PC-3 (cell line): ENCODE data around the gene LRCH1. TPM values are rescaled to one million over a fixed set of nuclear protein-coding genes. Genes with fewer than 3 reads are reported as not detected.

Experiments
- ATAC-seq: fragments of 200-7000 bp; cut with Tn5 transposase; 2 replicates; pipeline ENCODE4 v1.9.1; 2020; ENCODE audit warnings: mild to moderate bottlenecking, moderate library complexity
- BruUV-seq: library from RNA; stranded (reverse); fragments of 400-500 nt; replicated peaks from 2 replicates; lab custom pipeline; 2021; lab: Mats Ljungman, UMichigan
- CTCF ChIA-PET: fragments of 300-600 bp; sonication (Branson Sonifier 250); formaldehyde crosslinking; loops from one replicate; lab custom pipeline; 2022; ENCODE audit warnings: antibody characterized with exemption; lab: Charles Lee
- POLR2A ChIA-PET: fragments of 300-600 bp; sonication (Branson Sonifier 250); formaldehyde crosslinking; loops from one replicate; lab custom pipeline; 2022; ENCODE audit warnings: antibody characterized with exemption; ENCODE audit not compliant: unreplicated experiment; lab: Charles Lee
- DNase-seq: peaks from one replicate; pipeline ENCODE4 v3.0.0-alpha.2; 2015
- H2AFZ ChIP-seq: fragments of 300-600 bp; sonication (generic); 2 replicates; pipeline ENCODE4 v1.6.0; 2016; ENCODE audit warnings: antibody characterized with exemption, low read length
- H3F3A ChIP-seq: fragments of 300-600 bp; sonication (generic); one replicate; pipeline ENCODE4 v1.6.0; 2017; ENCODE audit warnings: antibody characterized with exemption, low read length, control low read depth, mild to moderate bottlenecking; ENCODE audit not compliant: unreplicated experiment
- H3K27ac ChIP-seq: fragments of 300-600 bp; sonication (generic); 2 replicates; pipeline ENCODE4 v1.5.1; 2016; ENCODE audit warnings: mild to moderate bottlenecking, low read length
- H3K27me3 ChIP-seq: fragments of 300-600 bp; sonication (generic); 2 replicates; pipeline ENCODE4 v1.6.1; 2016; ENCODE audit warnings: low read length, mixed read lengths
- H3K36me3 ChIP-seq: fragments of 300-600 bp; sonication (generic); 2 replicates; pipeline ENCODE4 v1.6.1; 2016; ENCODE audit warnings: low read depth, mixed run types, low read length, mixed read lengths
- H3K4me1 ChIP-seq: fragments of 300-600 bp; sonication (generic); 2 replicates; pipeline ENCODE4 v1.5.1; 2016; ENCODE audit warnings: low read length; ENCODE audit not compliant: insufficient read depth
- H3K4me2 ChIP-seq: fragments of 300-600 bp; sonication (generic); 2 replicates; pipeline ENCODE4 v1.6.0; 2016; ENCODE audit warnings: low read length
- H3K4me3 ChIP-seq: fragments of 300-600 bp; sonication (generic); 2 replicates; pipeline ENCODE4 v1.5.1; 2016; ENCODE audit warnings: mild to moderate bottlenecking, low read length, mixed read lengths
- H3K79me2 ChIP-seq: fragments of 300-600 bp; sonication (generic); 2 replicates; pipeline ENCODE4 v1.6.1; 2017; ENCODE audit warnings: low read length, mixed read lengths
- H3K9ac ChIP-seq: fragments of 300-600 bp; sonication (generic); 2 replicates; pipeline ENCODE4 v1.6.0; 2016; ENCODE audit warnings: mild to moderate bottlenecking, low read length
- H3K9me2 ChIP-seq: fragments of 300-600 bp; sonication (generic); replicated peaks from 2 replicates; pipeline ENCODE4 v1.6.1; 2016; ENCODE audit warnings: mixed run types, low read length, mixed read lengths
- H3K9me3 ChIP-seq: fragments of 300-600 bp; sonication (generic); 2 replicates; pipeline ENCODE4 v1.6.1; 2016; ENCODE audit warnings: low read length, mixed read lengths
- H4K20me1 ChIP-seq: fragments of 300-600 bp; sonication (generic); 2 replicates; pipeline ENCODE4 v1.6.1; 2016; ENCODE audit warnings: low read length, mixed read lengths
- EZH2 ChIP-seq: fragments of 300-600 bp; sonication (generic); IDR thresholded peaks from one replicate; pipeline ENCODE4 v1.6.1; 2017; ENCODE audit warnings: antibody characterized with exemption, mild to moderate bottlenecking, low read length; ENCODE audit not compliant: unreplicated experiment
- EZH2phosphoT487 ChIP-seq: fragments of 300-600 bp; sonication (generic); IDR thresholded peaks from 2 replicates; pipeline ENCODE4 v1.6.1; 2018; ENCODE audit warnings: mild to moderate bottlenecking, antibody characterized with exemption, low read length, borderline replicate concordance
- intact Hi-C: fragments of 100-400 bp; cut with micrococcal nuclease; formaldehyde crosslinking; loops from 2 replicates; pipeline ENCODE4 v1.9.0; 2023
- total RNA-seq: library from RNA; depleted of rRNA; stranded (reverse); fragments of >200 nt; gene quantifications from 2 replicates; pipeline ENCODE4 v1.2.3, GENCODE V29; 2014
- TF ChIP-seq, protein P1 (sequence below): fragments of 300-600 bp; sonication (generic); conservative IDR thresholded peaks from 2 replicates; pipeline ENCODE4 v1.5.1; 2017; ENCODE audit warnings: antibody characterized with exemption, low read depth, mild to moderate bottlenecking, low read length

The LRCH1 gene
- total RNA-seq, 1 experiment from 2014 or later, result 4.3 TPM

- no peak overlapping the region for H3K4me2 ChIP-seq
- no peaks in the 10 kb centered on the region for H3K27me3 ChIP-seq
- H3K27ac ChIP-seq, result no peak overlapping the region
- no peak overlapping the region for H3K9ac ChIP-seq
- ChIA-PET CTCF (no interaction called here), POLR2A (no interaction called here)
- H3K9me3 ChIP-seq, result no peaks in the 10 kb centered on the region
- H3K79me2 ChIP-seq, result no peaks in the 10 kb centered on the region
- intact Hi-C loops, result no loop called here
- H3F3A ChIP-seq, result no peaks in the 10 kb centered on the region
- ATAC-seq, result peak; percentile 24
- 0 out of 2 replicates have a peak overlapping the region, but pooled peaks have one; percentile 18 for H2AFZ ChIP-seq
- no peak for TF ChIP-seq EZH2
- TF ChIP-seq, protein P1, sequence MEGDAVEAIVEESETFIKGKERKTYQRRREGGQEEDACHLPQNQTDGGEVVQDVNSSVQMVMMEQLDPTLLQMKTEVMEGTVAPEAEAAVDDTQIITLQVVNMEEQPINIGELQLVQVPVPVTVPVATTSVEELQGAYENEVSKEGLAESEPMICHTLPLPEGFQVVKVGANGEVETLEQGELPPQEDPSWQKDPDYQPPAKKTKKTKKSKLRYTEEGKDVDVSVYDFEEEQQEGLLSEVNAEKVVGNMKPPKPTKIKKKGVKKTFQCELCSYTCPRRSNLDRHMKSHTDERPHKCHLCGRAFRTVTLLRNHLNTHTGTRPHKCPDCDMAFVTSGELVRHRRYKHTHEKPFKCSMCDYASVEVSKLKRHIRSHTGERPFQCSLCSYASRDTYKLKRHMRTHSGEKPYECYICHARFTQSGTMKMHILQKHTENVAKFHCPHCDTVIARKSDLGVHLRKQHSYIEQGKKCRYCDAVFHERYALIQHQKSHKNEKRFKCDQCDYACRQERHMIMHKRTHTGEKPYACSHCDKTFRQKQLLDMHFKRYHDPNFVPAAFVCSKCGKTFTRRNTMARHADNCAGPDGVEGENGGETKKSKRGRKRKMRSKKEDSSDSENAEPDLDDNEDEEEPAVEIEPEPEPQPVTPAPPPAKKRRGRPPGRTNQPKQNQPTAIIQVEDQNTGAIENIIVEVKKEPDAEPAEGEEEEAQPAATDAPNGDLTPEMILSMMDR, result no peak
- TF ChIP-seq EZH2phosphoT487, result no peak
- no peaks in the 10 kb centered on the region for H3K36me3 ChIP-seq
- H4K20me1 ChIP-seq, result no peaks in the 10 kb centered on the region
- no TSS peak for BruUV-seq
- H3K4me1 ChIP-seq, result 0 out of 2 replicates have a peak, but pooled peaks cover 4% of the 10 kb centered on the region
- no peak overlapping the region for H3K4me3 ChIP-seq
- no peaks in the 10 kb centered on the region for H3K9me2 ChIP-seq
- no peak for DNase-seq
These were observed 13.7 kb upstream of the LRCH1 start for GRCh38 chr13:46539231-46539630.

DNA sequence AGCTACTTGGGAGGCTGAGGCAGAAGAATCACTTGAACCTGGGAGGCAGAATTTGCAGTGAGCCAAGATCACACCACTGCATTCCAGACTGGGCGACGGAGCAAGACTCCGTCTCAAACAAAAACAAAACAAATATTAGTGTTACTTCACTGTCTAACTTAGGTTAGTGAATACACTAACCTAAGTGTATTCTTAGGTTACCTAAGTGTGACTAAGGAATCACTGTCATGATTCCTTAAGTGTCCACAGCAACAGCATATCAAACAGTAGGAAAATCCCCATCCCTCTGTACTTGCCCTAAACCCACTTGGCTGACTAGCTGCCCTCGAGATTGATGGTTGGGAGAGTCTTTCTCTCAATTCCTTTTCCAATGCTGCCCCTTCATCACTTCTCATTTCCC is 11.8 kb upstream of the LRCH1 start:
- H3K4me3 ChIP-seq, result no peak overlapping the region
- CTCF ChIA-PET, result no interaction called here
- H3K79me2 ChIP-seq, result no peaks in the 10 kb centered on the region
- H3K4me1 ChIP-seq, result 0 out of 2 replicates have a peak, but pooled peaks cover 4% of the 10 kb centered on the region
- no peak overlapping the region for H3K27ac ChIP-seq
- ATAC-seq, result no peak
- H3K9ac ChIP-seq, result no peak overlapping the region
- no peak for TF ChIP-seq EZH2
- no peak for TF ChIP-seq EZH2phosphoT487
- TF ChIP-seq, protein P1, result no peak
- no TSS peak for BruUV-seq
- H3K27me3 ChIP-seq, result no peaks in the 10 kb centered on the region
- H3F3A ChIP-seq, result no peaks in the 10 kb centered on the region
- no peak overlapping the region for H2AFZ ChIP-seq
- POLR2A ChIA-PET, result no interaction called here
- DNase-seq, result no peak
- no peaks in the 10 kb centered on the region for H3K36me3 ChIP-seq
- H4K20me1 ChIP-seq, result no peaks in the 10 kb centered on the region
- H3K9me2 ChIP-seq, result no peaks in the 10 kb centered on the region
- no peak overlapping the region for H3K4me2 ChIP-seq
- H3K9me3 ChIP-seq, result no peaks in the 10 kb centered on the region
- intact Hi-C loops, result no loop called here

DNA sequence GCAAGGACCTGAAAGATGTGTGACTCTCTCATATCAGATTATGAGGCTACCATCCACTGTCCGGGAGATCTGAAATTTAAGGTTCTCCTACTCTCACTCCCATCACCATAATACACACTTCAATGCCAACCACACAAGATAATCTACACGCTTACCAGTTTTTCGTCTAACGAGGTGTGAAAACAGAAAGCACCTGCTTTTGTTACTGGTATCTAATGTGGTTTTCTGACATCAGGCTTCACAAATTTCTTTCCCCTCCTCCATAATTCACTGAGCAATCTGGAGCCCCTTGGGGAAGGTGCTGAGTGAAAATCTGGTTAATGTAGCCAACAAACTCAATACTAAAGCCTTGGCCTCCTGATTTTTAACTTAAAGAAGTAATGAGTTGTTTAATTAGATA is 10.1 kb upstream of the LRCH1 start:
- DNase-seq (no peak), ATAC-seq (no peak)
- H3K36me3 ChIP-seq, result no peaks in the 10 kb centered on the region
- H3K4me2 ChIP-seq, result no peak overlapping the region
- intact Hi-C loops, result no loop called here
- no peak overlapping the region for H3K4me3 ChIP-seq
- no peaks in the 10 kb centered on the region for H3K9me3 ChIP-seq
- no peaks in the 10 kb centered on the region for H3K79me2 ChIP-seq
- H3K27ac ChIP-seq, result no peak overlapping the region
- H3K4me1 ChIP-seq, result 0 out of 2 replicates have a peak, but pooled peaks cover 4% of the 10 kb centered on the region
- H2AFZ ChIP-seq, result no peak overlapping the region
- H3K9me2 ChIP-seq, result no peaks in the 10 kb centered on the region
- POLR2A ChIA-PET, result no interaction called here
- no TSS peak for BruUV-seq
- TF ChIP-seq EZH2phosphoT487 (no peak), EZH2 (no peak)
- TF ChIP-seq, protein P1, result no peak
- CTCF ChIA-PET, result no interaction called here
- no peak overlapping the region for H3K9ac ChIP-seq
- H3F3A ChIP-seq, result no peaks in the 10 kb centered on the region
- no peaks in the 10 kb centered on the region for H4K20me1 ChIP-seq
- no peaks in the 10 kb centered on the region for H3K27me3 ChIP-seq
